Caco-2 (cell line): ENCODE data around the gene HAND1. TPM values are rescaled to one million over a fixed set of nuclear protein-coding genes. Genes with fewer than 3 reads are reported as not detected.

Experiments
- BruUV-seq: library from RNA; stranded (reverse); fragments of 400-500 nt; replicated peaks from 2 replicates; lab custom pipeline; 2021; lab: Mats Ljungman, UMichigan
- CTCF ChIA-PET: fragments of 300-600 bp; sonication (Branson Sonifier 250); formaldehyde crosslinking; loops from one replicate; lab custom pipeline; 2022; ENCODE audit warnings: antibody characterized with exemption; lab: Charles Lee
- POLR2A ChIA-PET: fragments of 300-600 bp; sonication (Branson Sonifier 250); formaldehyde crosslinking; loops from one replicate; lab custom pipeline; 2022; ENCODE audit warnings: antibody characterized with exemption; lab: Charles Lee
- DNase-seq, 2 experiments: peaks; one replicate each; pipeline versions ENCODE4 v3.0.0 to v3.0.0-alpha.2; 2020 to 2022
- H3K27me3 ChIP-seq: replicated peaks from 2 replicates; pipeline ENCODE4 v1.6.0; 2011; ENCODE audit warnings: low read length; ENCODE audit not compliant: control insufficient read depth, insufficient read depth
- H3K36me3 ChIP-seq: 2 replicates; pipeline ENCODE4 v1.5.1; 2011; ENCODE audit warnings: low read length; ENCODE audit not compliant: control insufficient read depth, insufficient read depth
- H3K4me1 ChIP-seq: fragments of 250-450 bp; sonication (Bioruptor Pico); 2 replicates; pipeline ENCODE4 v1.5.1; 2020; ENCODE audit warnings: mild to moderate bottlenecking
- H3K4me3 ChIP-seq: 2 replicates; pipeline ENCODE4 v1.5.1; 2011; ENCODE audit warnings: low read depth, mild to moderate bottlenecking, control low read depth, low read length
- H3K9me3 ChIP-seq: fragments of 250-450 bp; sonication (Bioruptor Pico); 2 replicates; pipeline ENCODE4 v1.5.1; 2020; ENCODE audit warnings: mild to moderate bottlenecking, moderate library complexity
- H3K27ac Mint-ChIP-seq: one replicate; pipeline ENCODE4 v1.8.0; 2022; ENCODE audit warnings: mixed read lengths; ENCODE audit not compliant: unreplicated experiment
- H3K27me3 Mint-ChIP-seq: one replicate; pipeline ENCODE4 v1.8.0; 2022; ENCODE audit warnings: mixed read lengths; ENCODE audit not compliant: insufficient read depth, unreplicated experiment
- H3K36me3 Mint-ChIP-seq: one replicate; pipeline ENCODE4 v1.8.0; 2022; ENCODE audit warnings: mild to moderate bottlenecking, mixed read lengths; ENCODE audit not compliant: insufficient read depth, unreplicated experiment
- H3K4me1 Mint-ChIP-seq: one replicate; pipeline ENCODE4 v1.8.0; 2022; ENCODE audit warnings: low read depth, mixed read lengths; ENCODE audit not compliant: unreplicated experiment
- H3K4me3 Mint-ChIP-seq: one replicate; pipeline ENCODE4 v1.8.0; 2022; ENCODE audit warnings: mild to moderate bottlenecking, moderate library complexity, mixed read lengths; ENCODE audit not compliant: unreplicated experiment
- H3K9me3 Mint-ChIP-seq: one replicate; pipeline ENCODE4 v1.8.0; 2022; ENCODE audit warnings: mixed read lengths; ENCODE audit not compliant: unreplicated experiment
- intact Hi-C: fragments of 100-400 bp; cut with micrococcal nuclease; formaldehyde crosslinking; loops from one replicate; pipeline ENCODE4 v1.10.0; 2022; ENCODE audit not compliant: unreplicated experiment
- total RNA-seq: library from RNA; stranded (reverse); gene quantifications from 2 replicates; pipeline ENCODE4 v1.2.3, GENCODE V29; 2022
- TF ChIP-seq, protein P1 (sequence below), 2 experiments: fragments of 200-600 bp in 1 of 2; IDR thresholded peaks; 1 replicate in 1 of 2; 2 replicates in 1 of 2; pipeline versions ENCODE4 v1.5.1 to v1.8.0; 2011 to 2022; ENCODE audit warnings: antibody characterized with exemption in 1 of 2, control low read depth in 1 of 2, inconsistent platforms in 1 of 2, low read depth in 1 of 2, low read length in 1 of 2, mild to moderate bottlenecking in 1 of 2, moderate library complexity in 1 of 2; ENCODE audit not compliant: insufficient read depth in 1 of 2, severe bottlenecking in 1 of 2, unreplicated experiment in 1 of 2

Gene HAND1
- total RNA-seq, 1 experiment from 2014 or later: 0.45 TPM

GRCh38 chr5:154485850-154486426 lies 7.9 kb upstream of the HAND1 start:
- peaks cover 35% of the 10 kb centered on the region for H3K27me3 Mint-ChIP-seq
- H3K4me3 Mint-ChIP-seq: no peak overlapping the region
- H3K27ac Mint-ChIP-seq: no peak overlapping the region
- H3K36me3 Mint-ChIP-seq: no peaks in the 10 kb centered on the region
- peak in 1 of 2 experiments; percentile 3 for DNase-seq
- H3K36me3 ChIP-seq: no peaks in the 10 kb centered on the region
- peaks cover 30% of the 10 kb centered on the region for H3K4me1 ChIP-seq
- H3K27me3 ChIP-seq: peaks cover 9% of the 10 kb centered on the region
- intact Hi-C loops: no loop called here
- BruUV-seq: no TSS peak
- TF ChIP-seq, protein P1, sequence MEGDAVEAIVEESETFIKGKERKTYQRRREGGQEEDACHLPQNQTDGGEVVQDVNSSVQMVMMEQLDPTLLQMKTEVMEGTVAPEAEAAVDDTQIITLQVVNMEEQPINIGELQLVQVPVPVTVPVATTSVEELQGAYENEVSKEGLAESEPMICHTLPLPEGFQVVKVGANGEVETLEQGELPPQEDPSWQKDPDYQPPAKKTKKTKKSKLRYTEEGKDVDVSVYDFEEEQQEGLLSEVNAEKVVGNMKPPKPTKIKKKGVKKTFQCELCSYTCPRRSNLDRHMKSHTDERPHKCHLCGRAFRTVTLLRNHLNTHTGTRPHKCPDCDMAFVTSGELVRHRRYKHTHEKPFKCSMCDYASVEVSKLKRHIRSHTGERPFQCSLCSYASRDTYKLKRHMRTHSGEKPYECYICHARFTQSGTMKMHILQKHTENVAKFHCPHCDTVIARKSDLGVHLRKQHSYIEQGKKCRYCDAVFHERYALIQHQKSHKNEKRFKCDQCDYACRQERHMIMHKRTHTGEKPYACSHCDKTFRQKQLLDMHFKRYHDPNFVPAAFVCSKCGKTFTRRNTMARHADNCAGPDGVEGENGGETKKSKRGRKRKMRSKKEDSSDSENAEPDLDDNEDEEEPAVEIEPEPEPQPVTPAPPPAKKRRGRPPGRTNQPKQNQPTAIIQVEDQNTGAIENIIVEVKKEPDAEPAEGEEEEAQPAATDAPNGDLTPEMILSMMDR (IDR thresholded peaks at IDR 0.05; ENCODE audit: insufficient read depth in 1 of 2, low read depth in 1 of 2, low read length in 1 of 2, severe bottlenecking in 1 of 2, unreplicated experiment in 1 of 2): no peak
- POLR2A ChIA-PET: no interaction called here
- H3K4me1 Mint-ChIP-seq: no peaks in the 10 kb centered on the region
- H3K9me3 ChIP-seq: no peaks in the 10 kb centered on the region
- no peaks in the 10 kb centered on the region for H3K9me3 Mint-ChIP-seq
- CTCF ChIA-PET: no interaction called here
- no peak overlapping the region for H3K4me3 ChIP-seq

GRCh38 chr5:154485096-154485491 lies 7.1 kb upstream of the HAND1 start:
- POLR2A ChIA-PET: no interaction called here

DNA sequence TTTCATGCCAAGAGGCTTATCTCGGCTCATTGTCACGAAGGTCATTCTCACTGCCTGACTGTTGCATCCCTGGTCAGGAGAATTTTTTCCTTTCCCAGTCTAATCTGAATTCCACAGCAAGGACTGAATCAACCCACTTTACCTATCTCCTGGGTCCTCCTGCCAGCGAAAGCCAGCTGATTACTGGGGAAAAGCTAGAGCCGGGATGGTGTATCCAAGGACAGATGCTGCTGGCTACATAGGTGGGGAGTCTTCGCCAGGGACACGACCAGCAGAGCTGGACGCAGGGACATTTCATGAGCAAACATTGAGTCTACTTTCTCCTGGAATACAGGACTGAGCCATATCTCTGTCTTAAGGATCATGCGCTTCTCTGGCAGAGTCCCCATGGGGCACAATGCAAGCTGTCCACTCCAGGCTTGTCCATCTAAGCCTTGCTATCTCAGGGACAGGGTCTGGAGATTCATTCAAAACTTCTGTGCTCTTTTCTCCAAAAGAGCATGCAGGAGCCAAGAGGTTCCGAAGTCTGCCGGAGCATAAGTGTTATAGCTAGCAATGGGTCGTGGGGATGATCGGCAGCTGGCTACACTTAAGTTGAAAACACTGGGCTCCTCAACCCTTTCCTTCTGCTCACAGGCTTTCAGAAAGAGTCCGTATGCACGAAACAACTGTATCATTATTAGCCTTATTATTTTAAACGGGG lies 6.5 kb upstream of the HAND1 start:
- POLR2A ChIA-PET: no interaction called here

More at GRCh38 chr5:154485096-154485491, 7.1 kb upstream of the HAND1 start:
- BruUV-seq: no TSS peak
- no peak overlapping the region for H3K4me3 ChIP-seq
- peaks cover 9% of the 10 kb centered on the region for H3K27me3 ChIP-seq
- H3K9me3 ChIP-seq: no peaks in the 10 kb centered on the region
- Mint-ChIP-seq H3K36me3 (no peaks in the 10 kb centered on the region), H3K4me3 (no peak overlapping the region), H3K9me3 (no peaks in the 10 kb centered on the region), H3K27ac (no peak overlapping the region), H3K27me3 (peaks cover 35% of the 10 kb centered on the region), H3K4me1 (no peaks in the 10 kb centered on the region)
- no peak for DNase-seq
- TF ChIP-seq, protein P1 (IDR thresholded peaks at IDR 0.05; ENCODE audit: insufficient read depth in 1 of 2, low read depth in 1 of 2, low read length in 1 of 2, severe bottlenecking in 1 of 2, unreplicated experiment in 1 of 2): no peak
- intact Hi-C loops: no loop called here
- CTCF ChIA-PET: no interaction called here
- peaks cover 30% of the 10 kb centered on the region for H3K4me1 ChIP-seq
- no peaks in the 10 kb centered on the region for H3K36me3 ChIP-seq

More for the DNA sequence above, 6.5 kb upstream of the HAND1 start:
- DNase-seq: peak in 1 of 2 experiments; percentile 3
- Mint-ChIP-seq H3K27me3 (peaks cover 37% of the 10 kb centered on the region), H3K4me1 (peaks cover 4% of the 10 kb centered on the region), H3K4me3 (peak overlapping the region; percentile 9), H3K27ac (no peak overlapping the region), H3K9me3 (no peaks in the 10 kb centered on the region), H3K36me3 (no peaks in the 10 kb centered on the region)
- CTCF ChIA-PET: interaction anchor here (0.7 kb wide), 1 partner anchor 18 kb away, joined by 3 read pairs; no protein-coding TSS in a partner anchor
- TF ChIP-seq, protein P1 (IDR thresholded peaks at IDR 0.05; ENCODE audit: insufficient read depth in 1 of 2, low read depth in 1 of 2, low read length in 1 of 2, severe bottlenecking in 1 of 2, unreplicated experiment in 1 of 2): no peak
- intact Hi-C loops: no loop called here
- Histone ChIP-seq H3K4me1 (peaks cover 30% of the 10 kb centered on the region), H3K27me3 (peaks cover 9% of the 10 kb centered on the region), H3K36me3 (no peaks in the 10 kb centered on the region), H3K4me3 (no peak overlapping the region), H3K9me3 (no peaks in the 10 kb centered on the region)
- no TSS peak for BruUV-seq
